ENCODE results near the gene BGN.

DNA sequence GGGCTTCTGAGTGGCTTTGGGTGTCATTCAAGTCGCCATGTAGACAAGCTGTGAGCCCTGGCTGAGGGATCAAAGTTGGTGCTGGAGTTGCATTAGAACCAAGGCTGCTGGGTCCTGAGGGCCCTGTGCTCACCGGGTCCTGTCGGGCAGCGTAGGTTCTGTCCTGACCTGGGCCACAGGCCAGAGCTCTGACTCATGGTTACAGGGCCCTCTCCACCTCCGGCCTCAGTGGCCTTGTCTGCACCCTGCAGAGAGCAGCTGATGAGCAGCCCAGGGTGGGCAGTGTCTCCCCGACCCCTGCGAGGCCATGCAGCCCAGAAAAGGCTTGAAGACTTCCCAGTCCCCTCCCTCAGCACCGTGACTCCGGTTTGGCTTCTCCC, 45.2 kb downstream of the BGN start:
- TF ChIP-seq, protein P1, sequence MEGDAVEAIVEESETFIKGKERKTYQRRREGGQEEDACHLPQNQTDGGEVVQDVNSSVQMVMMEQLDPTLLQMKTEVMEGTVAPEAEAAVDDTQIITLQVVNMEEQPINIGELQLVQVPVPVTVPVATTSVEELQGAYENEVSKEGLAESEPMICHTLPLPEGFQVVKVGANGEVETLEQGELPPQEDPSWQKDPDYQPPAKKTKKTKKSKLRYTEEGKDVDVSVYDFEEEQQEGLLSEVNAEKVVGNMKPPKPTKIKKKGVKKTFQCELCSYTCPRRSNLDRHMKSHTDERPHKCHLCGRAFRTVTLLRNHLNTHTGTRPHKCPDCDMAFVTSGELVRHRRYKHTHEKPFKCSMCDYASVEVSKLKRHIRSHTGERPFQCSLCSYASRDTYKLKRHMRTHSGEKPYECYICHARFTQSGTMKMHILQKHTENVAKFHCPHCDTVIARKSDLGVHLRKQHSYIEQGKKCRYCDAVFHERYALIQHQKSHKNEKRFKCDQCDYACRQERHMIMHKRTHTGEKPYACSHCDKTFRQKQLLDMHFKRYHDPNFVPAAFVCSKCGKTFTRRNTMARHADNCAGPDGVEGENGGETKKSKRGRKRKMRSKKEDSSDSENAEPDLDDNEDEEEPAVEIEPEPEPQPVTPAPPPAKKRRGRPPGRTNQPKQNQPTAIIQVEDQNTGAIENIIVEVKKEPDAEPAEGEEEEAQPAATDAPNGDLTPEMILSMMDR (IDR thresholded peaks at IDR 0.05), result no peak
- TF ChIP-seq POLR2AphosphoS5 (IDR thresholded peaks at IDR 0.05), result no peak
